H1 (cell line): ENCODE measurements around the gene ITGB4.

Experiments used
- CEBPB ChIP-seq: IDR thresholded peaks from 2 replicates; pipeline ENCODE4 v1.6.1; 2012; ENCODE audit warnings: low read depth, low read length
- FOSL1 ChIP-seq: IDR thresholded peaks from 2 replicates; pipeline ENCODE4 v1.6.1; 2011; ENCODE audit warnings: mild to moderate bottlenecking, low read depth, low read length, moderate library complexity; ENCODE audit not compliant: insufficient read depth
- TCF12 ChIP-seq: IDR thresholded peaks from 2 replicates; pipeline ENCODE4 v1.6.1; 2011; ENCODE audit warnings: low read depth, mild to moderate bottlenecking, low read length
- TF ChIP-seq, protein P1 (sequence below), 3 experiments: IDR thresholded peaks; 1 replicate in 2 of 3; 2 replicates in 1 of 3; pipeline versions ENCODE4 v1.5.1 to v1.6.1; 2011; ENCODE audit warnings: low read length in 3 of 3, mild to moderate bottlenecking in 3 of 3, inconsistent platforms in 2 of 3, low read depth in 1 of 3, moderate library complexity in 1 of 3; ENCODE audit not compliant: insufficient read depth in 1 of 3; ENCODE audit errors: control extremely low read depth in 1 of 3

- TF ChIP-seq TCF12 (no peak), FOSL1 (no peak), CEBPB (no peak)
- TF ChIP-seq, protein P1, sequence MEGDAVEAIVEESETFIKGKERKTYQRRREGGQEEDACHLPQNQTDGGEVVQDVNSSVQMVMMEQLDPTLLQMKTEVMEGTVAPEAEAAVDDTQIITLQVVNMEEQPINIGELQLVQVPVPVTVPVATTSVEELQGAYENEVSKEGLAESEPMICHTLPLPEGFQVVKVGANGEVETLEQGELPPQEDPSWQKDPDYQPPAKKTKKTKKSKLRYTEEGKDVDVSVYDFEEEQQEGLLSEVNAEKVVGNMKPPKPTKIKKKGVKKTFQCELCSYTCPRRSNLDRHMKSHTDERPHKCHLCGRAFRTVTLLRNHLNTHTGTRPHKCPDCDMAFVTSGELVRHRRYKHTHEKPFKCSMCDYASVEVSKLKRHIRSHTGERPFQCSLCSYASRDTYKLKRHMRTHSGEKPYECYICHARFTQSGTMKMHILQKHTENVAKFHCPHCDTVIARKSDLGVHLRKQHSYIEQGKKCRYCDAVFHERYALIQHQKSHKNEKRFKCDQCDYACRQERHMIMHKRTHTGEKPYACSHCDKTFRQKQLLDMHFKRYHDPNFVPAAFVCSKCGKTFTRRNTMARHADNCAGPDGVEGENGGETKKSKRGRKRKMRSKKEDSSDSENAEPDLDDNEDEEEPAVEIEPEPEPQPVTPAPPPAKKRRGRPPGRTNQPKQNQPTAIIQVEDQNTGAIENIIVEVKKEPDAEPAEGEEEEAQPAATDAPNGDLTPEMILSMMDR (IDR thresholded peaks at IDR 0.05; ENCODE audit: control extremely low read depth in 1 of 3, insufficient read depth in 1 of 3, low read depth in 1 of 3, low read length in 3 of 3): no peak
Measured at GRCh38 chr17:75750661-75751423, 29.6 kb downstream of the ITGB4 start.
